ENCODE results near the gene VPS4A.

The VPS4A gene

DNA sequence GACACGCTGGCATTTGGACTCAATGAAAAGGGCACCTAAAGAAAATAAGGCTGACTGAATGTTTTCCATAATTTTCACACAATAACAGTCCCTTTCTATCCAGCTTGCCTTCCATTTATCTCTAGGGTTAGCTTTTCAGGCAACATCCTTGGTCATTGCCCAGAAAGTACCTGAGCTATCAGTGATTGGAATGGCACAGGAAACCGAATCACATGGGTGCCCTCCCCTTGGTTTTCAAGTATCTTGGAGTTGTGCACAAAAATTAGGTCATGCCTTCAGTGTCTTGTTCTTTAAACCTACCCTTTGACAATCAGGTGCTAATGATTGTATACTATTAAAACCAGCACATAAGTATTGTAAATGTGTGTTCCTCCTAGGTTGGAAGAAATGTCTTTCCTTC is 3.3 kb upstream of the VPS4A start:
- DNase-seq: no peak

- DNase-seq: no peak
These were observed 1.8 kb upstream of the VPS4A start for GRCh38 chr16:69309316-69309715.

GRCh38 chr16:69311533-69312387 is 610 bp downstream of the VPS4A start:
- DNase-seq: no peak

DNA sequence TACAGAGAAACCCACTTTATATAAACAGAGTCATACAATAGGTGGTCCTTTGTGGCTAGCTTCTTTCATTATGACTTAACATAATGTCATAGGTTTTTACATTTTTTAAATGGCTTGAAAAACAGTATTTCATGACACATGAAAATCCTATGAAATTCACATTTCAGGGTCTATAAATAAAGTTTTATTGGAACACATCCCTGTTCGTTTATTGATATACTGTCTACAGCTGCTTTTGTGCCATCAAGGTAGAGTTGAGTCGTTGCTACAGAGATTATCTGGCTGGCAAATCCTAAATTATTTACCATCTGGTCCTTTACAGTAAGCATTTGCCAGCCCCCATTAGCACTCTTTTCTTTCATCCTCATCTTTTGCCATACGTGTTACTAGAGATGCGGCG is 2.3 kb downstream of the VPS4A start:
- DNase-seq: no peak

DNA sequence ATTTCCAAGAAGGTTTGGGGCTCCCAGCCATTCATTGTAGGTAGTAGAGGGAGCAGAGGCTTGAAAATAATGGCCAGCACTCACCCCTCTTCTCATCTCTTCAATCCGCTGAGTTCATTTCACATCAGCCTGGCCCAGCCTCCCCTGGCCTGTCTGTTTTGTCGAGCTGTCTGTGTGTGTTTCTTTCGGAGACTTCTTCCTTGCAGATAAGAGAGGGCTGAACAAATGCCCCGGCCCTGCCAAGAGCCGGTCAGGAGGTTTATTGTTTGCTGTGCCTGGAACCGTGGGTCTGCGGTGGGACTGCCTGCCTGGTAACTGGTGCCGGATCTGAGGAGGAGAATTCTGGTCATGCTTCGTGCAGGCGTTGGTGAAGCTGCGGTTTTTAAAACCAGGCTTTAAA is 3.4 kb downstream of the VPS4A start:
- no peak for DNase-seq

- no peak for DNase-seq
These were observed 4.5 kb downstream of the VPS4A start for GRCh38 chr16:69315486-69316311.

DNA sequence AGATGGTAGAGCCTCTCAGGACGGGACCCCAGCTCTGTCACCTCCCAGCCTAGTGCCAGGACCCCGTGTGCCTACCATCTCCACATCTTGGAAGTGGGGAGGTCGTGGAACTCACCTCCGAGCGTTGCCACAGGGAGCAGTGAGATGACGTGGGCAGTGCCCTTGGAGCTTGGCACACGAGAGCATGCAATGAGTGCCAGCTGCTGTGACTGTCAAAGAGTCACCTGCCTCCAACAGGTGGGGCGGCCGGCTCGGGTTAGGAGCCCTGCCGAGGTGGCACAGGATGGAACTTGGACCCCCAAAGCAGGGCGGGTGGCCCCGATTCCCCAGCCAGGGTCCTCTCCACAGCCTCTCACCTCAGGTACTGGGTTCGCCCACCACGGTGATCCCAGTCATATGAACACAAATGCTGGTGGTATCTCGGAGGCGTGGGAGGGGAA is 5.5 kb downstream of the VPS4A start:
- DNase-seq: no peak

- DNase-seq: no peak
These were observed 7.2 kb downstream of the VPS4A start for GRCh38 chr16:69318177-69318910.

DNA sequence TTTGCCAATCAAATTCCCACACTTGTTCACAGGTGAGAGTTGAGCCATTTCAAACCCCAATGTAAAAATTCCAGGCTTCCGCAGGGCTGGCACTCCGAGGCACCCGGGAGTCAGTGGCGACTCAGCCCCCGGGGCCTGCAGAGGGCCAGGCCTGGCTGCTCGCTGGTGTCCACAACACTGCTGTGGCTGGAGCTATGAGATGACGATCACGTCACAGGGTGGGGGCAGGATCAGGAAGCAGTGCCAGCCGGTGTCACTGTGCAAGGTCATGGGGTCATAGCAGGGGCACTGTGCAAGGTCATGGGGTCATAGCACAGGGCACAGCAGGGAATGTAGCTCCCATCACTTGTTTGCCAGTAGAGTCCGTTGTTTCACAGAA is 7.8 kb downstream of the VPS4A start:
- no peak for DNase-seq

DNA sequence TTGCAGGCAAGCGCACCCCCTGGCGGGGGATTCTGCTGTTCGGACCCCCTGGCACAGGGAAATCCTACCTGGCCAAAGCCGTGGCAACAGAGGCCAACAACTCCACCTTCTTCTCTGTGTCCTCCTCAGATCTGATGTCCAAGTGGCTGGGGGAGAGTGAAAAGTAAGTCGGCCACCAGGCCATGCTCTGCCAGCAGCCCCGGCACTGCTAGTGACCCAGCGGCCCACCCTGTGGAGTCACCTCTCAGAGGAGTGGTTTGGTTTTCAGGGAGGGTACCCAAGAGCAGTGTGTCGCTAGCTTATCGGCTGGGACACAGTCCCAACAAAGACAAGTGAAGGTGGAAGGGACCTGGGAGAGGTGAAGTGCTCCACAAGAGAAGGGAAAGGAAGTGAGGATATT is 8.2 kb downstream of the VPS4A start:
- DNase-seq: no peak

DNA sequence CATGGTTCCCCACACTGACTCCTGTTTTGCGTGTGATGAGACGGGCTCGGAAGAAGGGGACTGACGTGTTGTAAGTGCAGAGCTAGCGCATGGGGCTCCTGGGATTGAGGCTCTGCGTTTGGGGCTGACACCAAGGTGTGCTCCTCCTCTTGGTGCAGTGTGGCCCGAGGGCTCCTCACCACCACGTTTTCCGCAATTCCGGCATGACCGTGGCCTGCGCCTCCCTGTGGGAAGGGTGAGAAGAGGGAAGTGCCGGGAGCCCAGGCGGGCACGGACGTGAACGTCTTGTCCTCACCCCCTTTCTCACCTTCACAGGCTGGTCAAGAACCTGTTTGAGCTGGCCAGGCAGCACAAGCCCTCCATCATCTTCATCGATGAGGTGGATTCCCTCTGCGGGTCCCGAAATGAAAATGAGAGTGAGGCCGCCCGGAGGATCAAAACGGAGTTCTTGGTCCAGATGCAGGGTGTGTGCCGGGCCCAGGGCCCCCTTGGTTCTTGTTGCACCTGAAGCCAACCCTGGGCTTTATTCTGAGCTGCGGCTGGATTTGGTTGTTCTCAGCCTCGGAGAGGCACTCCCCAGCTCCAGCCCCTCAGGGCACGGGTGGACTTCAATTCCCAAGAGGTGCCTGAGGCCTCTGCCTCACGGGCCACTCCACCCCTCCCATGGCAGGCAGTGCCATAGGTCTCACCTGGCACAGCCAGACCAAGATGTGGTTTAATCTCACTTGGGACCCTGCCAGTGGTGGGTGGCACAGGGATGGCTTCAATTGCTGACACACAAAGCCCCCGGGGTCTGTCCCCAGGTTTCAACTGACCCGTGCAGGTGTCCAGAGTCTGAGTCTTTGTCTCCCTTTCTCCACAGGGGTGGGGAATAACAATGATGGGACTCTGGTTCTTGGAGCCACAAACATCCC is 8.9 kb downstream of the VPS4A start:
- DNase-seq: no peak

GRCh38 chr16:69320740-69321073 is 9.6 kb downstream of the VPS4A start:
- no peak for DNase-seq

GRCh38 chr16:69321080-69321479 is 9.9 kb downstream of the VPS4A start:
- DNase-seq: no peak

DNA sequence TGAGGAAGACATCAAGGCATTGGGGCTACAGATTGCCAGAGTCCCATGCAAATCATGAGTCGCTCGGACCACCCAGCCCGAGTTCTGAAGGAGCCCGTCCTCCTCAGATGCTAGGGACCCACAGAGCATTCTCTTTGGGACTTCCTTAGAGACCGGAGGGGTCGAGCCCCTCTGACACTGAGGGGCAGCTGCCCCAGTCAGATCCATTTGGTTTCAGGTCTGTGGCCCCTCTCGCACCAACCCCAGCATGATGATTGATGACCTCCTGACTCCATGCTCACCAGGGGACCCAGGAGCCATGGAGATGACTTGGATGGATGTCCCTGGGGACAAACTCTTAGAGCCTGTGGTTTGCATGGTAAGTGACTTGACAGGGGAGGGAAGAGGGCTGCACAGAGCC is 11.2 kb downstream of the VPS4A start:
- DNase-seq: no peak

- DNase-seq: no peak
These were observed 12.3 kb downstream of the VPS4A start for GRCh38 chr16:69323415-69323814.

DNA sequence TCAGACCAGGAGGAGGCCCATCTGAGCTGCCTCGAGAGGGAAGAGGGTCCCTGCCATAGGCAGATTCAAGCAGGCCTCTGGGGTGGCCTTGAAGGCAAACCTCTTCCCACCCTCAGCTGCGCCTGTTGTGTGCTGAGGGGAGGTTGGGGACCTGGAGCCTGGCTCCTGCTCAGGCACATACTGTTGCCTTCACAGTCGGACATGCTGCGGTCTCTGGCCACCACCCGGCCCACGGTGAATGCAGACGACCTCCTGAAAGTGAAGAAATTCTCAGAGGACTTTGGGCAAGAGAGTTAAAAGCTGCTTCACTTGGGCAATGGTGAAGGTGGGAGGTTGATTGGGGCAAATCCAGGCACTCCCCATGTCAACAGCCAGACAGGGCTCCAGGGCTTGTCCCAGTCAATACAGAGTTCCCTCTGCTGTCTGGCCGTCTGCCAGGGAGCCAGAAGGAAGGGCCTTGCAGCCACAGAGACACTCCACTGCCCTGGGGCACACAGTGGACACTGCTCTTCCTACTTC is 12.9 kb downstream of the VPS4A start:
- DNase-seq: no peak

- no peak for DNase-seq
These were observed 13.6 kb downstream of the VPS4A start for GRCh38 chr16:69324585-69325253.

DNA sequence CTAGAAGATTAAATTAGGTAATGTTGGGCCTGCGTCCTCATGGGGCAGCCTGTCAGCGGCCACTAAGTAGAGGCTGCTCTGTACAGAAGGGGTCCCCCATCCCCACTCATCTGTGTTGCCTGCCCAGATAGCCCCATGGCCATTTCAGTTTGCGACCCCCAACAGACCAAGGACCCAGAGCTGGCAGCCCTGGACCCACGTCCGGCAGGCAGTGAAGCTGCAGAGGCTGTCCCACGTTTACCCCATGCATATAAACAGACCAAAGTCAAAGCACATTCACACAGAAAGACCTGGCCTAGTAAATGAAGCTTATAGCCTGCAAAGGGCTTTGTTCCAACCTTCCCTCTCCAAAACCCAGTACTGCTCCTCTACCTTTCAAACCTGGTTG is 14.6 kb downstream of the VPS4A start:
- DNase-seq: no peak

DNA sequence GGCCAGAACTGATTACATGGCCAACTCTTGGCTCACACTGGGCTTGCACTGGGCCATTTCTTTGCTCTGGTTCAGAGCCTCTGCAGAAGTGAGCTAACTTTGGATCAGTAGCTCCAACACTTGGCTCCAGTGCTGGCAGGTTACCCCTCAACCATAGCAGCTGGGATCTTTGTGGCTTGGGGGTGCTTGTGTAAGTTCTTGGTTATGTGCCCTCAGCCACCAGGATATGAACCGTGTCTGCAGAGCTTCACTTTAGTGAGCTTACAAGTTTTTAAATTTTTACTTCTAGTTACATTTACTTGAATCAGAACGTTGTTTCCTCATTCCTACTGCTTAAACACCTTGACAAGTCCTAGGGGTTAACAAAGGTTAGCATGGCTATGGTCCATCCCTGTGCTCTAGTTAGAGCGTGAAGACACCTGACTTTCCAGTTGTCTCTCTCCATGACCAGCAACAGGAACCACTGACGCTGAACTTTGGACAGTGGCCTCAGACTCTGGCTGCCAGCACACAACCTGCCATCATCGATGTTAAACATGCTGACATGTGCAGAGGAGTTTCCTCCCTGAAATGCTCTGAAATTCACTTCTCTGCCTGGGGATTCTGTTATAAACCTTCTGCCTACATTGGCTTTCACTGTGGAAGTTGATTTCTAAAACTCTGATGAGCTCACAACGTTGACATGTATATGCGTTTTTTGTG is 15.2 kb downstream of the VPS4A start:
- DNase-seq: no peak

GRCh38 chr16:69327585-69328310 is 16.6 kb downstream of the VPS4A start:
- DNase-seq: no peak
